ENCODE results near the gene FAM9C. TPM values are rescaled to one million over a fixed set of nuclear protein-coding genes. Genes with fewer than 3 reads are reported as not detected.

Gene FAM9C
- total RNA-seq, 2 experiments from 2014 or later: not detected

- intact Hi-C loops (cut with micrococcal nuclease): no loop called here
- H3K9me3 Mint-ChIP-seq: no peaks in the 10 kb centered on the region
- no peaks in the 10 kb centered on the region for H3K27me3 Mint-ChIP-seq (ENCODE audit: low read depth)
- peak overlapping the region; percentile 78 for H3K27ac Mint-ChIP-seq
- H3K36me3 Mint-ChIP-seq (ENCODE audit: low read depth): no peaks in the 10 kb centered on the region
- peaks cover 65% of the 10 kb centered on the region for H3K4me1 Mint-ChIP-seq (ENCODE audit: low read depth)
- CTCF ChIA-PET: interaction anchor here (0.6 to 1.6 kb wide), 5 partner anchors 9 to 727 kb away, joined by 3 to 5 read pairs (median 3); no protein-coding TSS in a partner anchor
- no peak overlapping the region for H3K4me3 Mint-ChIP-seq
- DNase-seq: no peak
Measured at GRCh38 chrX:13014111-13015096, 30.0 kb downstream of the FAM9C start.

GRCh38 chrX:13013363-13014110, 30.9 kb downstream of the FAM9C start:
- intact Hi-C loops (cut with micrococcal nuclease): loop anchor here (1.0 to 2.0 kb wide), 4 partner anchors 8 to 38 kb away; no protein-coding TSS in a partner anchor
- no peaks in the 10 kb centered on the region for H3K36me3 Mint-ChIP-seq (ENCODE audit: low read depth)
- H3K9me3 Mint-ChIP-seq: no peaks in the 10 kb centered on the region
- H3K27me3 Mint-ChIP-seq (ENCODE audit: low read depth): no peaks in the 10 kb centered on the region
- H3K4me3 Mint-ChIP-seq: peak overlapping the region; percentile 51
- CTCF ChIA-PET: interaction anchor here (0.6 to 1.6 kb wide), 6 partner anchors 9 to 728 kb away, joined by 3 to 5 read pairs (median 3); no protein-coding TSS in a partner anchor
- peaks cover 70% of the 10 kb centered on the region for H3K4me1 Mint-ChIP-seq (ENCODE audit: low read depth)
- H3K27ac Mint-ChIP-seq: peak overlapping the region; percentile 53
- DNase-seq: peak; percentile 47

GRCh38 chrX:13010546-13010945, 33.9 kb downstream of the FAM9C start:
- Mint-ChIP-seq H3K4me1 (ENCODE audit: low read depth) (peaks cover 76% of the 10 kb centered on the region), H3K9me3 (no peaks in the 10 kb centered on the region), H3K36me3 (ENCODE audit: low read depth) (no peaks in the 10 kb centered on the region), H3K27ac (no peak overlapping the region), H3K4me3 (no peak overlapping the region), H3K27me3 (ENCODE audit: low read depth) (no peaks in the 10 kb centered on the region)
- intact Hi-C loops (cut with micrococcal nuclease): no loop called here
- DNase-seq: no peak
- CTCF ChIA-PET: no interaction called here

GRCh38 chrX:13009844-13010243, 34.6 kb downstream of the FAM9C start:
- no peak for DNase-seq
- Mint-ChIP-seq H3K27ac (no peak overlapping the region), H3K36me3 (ENCODE audit: low read depth) (no peaks in the 10 kb centered on the region), H3K4me3 (no peak overlapping the region), H3K9me3 (no peaks in the 10 kb centered on the region), H3K27me3 (ENCODE audit: low read depth) (no peaks in the 10 kb centered on the region), H3K4me1 (ENCODE audit: low read depth) (peaks cover 76% of the 10 kb centered on the region)
- intact Hi-C loops (cut with micrococcal nuclease): no loop called here
- CTCF ChIA-PET: no interaction called here

DNA sequence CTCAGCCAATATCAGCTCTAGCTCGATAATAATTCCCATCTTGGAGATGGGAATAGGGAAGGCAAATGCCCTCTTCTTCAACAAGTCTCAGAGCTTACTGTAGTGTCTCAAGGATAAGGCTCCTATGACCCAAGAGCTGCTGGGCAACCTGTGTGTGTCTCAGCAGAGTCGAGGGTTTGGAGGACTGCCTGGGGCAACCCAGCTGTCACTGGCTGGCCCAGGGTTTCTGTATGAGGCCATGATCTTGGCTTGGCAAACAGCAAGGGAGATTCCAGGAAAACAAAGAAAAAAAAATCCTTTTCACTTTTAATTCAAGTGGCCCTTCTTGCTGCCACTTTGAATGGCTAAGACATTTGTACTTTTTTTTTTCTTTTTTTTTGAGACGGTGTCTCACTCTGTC, 35.1 kb downstream of the FAM9C start:
- no peak overlapping the region for H3K4me3 Mint-ChIP-seq
- no peak for DNase-seq
- no peak overlapping the region for H3K27ac Mint-ChIP-seq
- H3K36me3 Mint-ChIP-seq (ENCODE audit: low read depth): no peaks in the 10 kb centered on the region
- intact Hi-C loops (cut with micrococcal nuclease): no loop called here
- H3K9me3 Mint-ChIP-seq: no peaks in the 10 kb centered on the region
- no peaks in the 10 kb centered on the region for H3K27me3 Mint-ChIP-seq (ENCODE audit: low read depth)
- H3K4me1 Mint-ChIP-seq (ENCODE audit: low read depth): peaks cover 74% of the 10 kb centered on the region
- CTCF ChIA-PET: interaction anchor here (0.6 to 0.7 kb wide), 2 partner anchors 31 to 66 kb away, joined by 3 to 5 read pairs; no protein-coding TSS in a partner anchor

DNA sequence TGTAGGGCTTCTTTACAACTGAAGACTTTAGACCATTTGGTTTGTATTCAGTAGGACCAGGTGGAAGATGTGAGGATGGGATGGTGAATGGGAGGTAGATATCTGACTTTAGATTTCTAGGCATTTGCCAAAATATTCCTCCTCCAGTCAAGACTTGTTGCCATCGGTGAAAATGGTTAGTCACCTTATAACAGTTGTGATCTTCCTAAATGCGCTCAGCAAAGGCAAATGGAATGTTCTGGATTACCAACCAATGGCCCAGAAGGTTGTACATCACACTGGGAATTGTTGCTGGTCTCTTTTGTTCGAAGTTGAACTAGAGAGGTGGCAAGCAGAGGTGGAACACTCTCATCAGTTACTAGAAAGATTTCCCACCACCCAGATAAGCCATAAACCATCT, 35.6 kb downstream of the FAM9C start:
- DNase-seq: no peak
- no peaks in the 10 kb centered on the region for H3K36me3 Mint-ChIP-seq (ENCODE audit: low read depth)
- H3K4me1 Mint-ChIP-seq (ENCODE audit: low read depth): peaks cover 70% of the 10 kb centered on the region
- H3K27ac Mint-ChIP-seq: no peak overlapping the region
- no peaks in the 10 kb centered on the region for H3K27me3 Mint-ChIP-seq (ENCODE audit: low read depth)
- intact Hi-C loops (cut with micrococcal nuclease): no loop called here
- H3K9me3 Mint-ChIP-seq: no peaks in the 10 kb centered on the region
- CTCF ChIA-PET: interaction anchor here (0.6 to 0.7 kb wide), 2 partner anchors 30 to 66 kb away, joined by 3 to 5 read pairs; no protein-coding TSS in a partner anchor
- H3K4me3 Mint-ChIP-seq: no peak overlapping the region

DNA sequence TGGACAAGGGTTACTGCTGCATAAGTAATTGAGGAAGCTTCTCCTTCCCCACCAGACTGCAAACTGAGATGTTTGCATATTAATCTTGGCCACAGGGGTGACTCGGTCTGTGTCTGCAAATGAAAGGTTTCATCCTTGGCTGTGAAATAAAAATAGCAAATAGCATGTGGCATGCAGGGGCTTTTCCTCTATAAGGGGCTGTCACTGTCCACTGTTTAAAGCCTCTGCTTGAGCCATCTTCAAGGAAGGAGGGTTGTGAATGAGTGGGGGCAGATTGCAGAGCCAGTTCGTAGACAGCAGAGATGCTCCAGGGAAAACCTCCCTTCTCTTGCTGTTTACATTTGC, 36.3 kb downstream of the FAM9C start:
- Mint-ChIP-seq H3K4me1 (ENCODE audit: low read depth) (peaks cover 68% of the 10 kb centered on the region), H3K27me3 (ENCODE audit: low read depth) (no peaks in the 10 kb centered on the region), H3K27ac (no peak overlapping the region)

GRCh38 chrX:13007519-13008188, 36.8 kb downstream of the FAM9C start:
- Mint-ChIP-seq H3K36me3 (ENCODE audit: low read depth) (no peaks in the 10 kb centered on the region), H3K9me3 (no peaks in the 10 kb centered on the region), H3K27ac (no peak overlapping the region), H3K4me3 (no peak overlapping the region), H3K27me3 (ENCODE audit: low read depth) (no peaks in the 10 kb centered on the region), H3K4me1 (ENCODE audit: low read depth) (peaks cover 67% of the 10 kb centered on the region)
- intact Hi-C loops (cut with micrococcal nuclease): no loop called here
- DNase-seq: no peak
- CTCF ChIA-PET: interaction anchor here (1.0 to 1.9 kb wide), 3 partner anchors 18 to 75 kb away, joined by 3 to 6 read pairs (median 3); no protein-coding TSS in a partner anchor

More for the DNA sequence above, 36.3 kb downstream of the FAM9C start:
- Mint-ChIP-seq H3K9me3 (no peaks in the 10 kb centered on the region), H3K4me3 (no peak overlapping the region), H3K36me3 (ENCODE audit: low read depth) (no peaks in the 10 kb centered on the region)
- intact Hi-C loops (cut with micrococcal nuclease): no loop called here
- CTCF ChIA-PET: interaction anchor here (1.9 kb wide), 1 partner anchor 57 kb away, joined by 6 read pairs; no protein-coding TSS in a partner anchor
- DNase-seq: no peak

DNA sequence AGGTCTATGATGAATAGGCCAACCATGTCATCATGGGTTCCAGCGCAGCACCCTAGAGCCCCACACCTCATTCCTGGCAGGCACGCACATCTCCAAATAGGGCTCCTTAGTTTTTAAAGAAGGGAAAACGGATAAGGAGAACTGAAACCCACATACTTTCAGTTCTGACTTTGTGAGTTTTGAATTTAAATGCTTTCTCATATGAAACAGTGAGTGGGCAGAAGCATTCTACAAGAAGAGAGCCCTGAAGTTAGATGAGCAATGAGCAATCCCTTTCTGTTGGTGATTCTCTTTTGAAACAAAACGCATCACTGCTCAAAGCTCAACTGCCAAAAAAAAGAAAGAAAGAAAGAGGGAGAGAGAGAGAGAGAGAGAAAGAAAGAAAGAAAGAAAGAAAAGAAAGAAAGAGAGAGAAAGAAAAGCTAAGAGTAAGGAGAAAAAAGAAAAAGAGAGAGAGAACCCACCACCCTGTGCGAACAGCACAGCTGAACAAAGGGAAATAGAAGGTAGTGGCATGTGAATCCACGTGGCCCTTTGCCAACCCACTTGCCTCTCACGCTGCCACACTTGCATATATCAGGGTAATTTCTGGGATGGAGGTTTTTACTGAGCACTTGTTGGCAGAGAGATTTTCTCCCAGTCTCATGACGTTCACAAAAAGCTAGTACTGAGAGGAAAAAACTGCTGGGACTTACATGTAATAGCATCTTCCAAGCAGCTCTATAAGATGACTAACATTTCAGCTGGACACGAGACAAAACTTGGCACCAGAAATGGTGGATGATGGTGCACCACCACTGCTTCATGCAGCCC, 38.6 kb downstream of the FAM9C start:
- CTCF ChIA-PET: interaction anchor here (0.6 to 1.5 kb wide), 5 partner anchors 16 to 59 kb away, joined by 3 to 4 read pairs (median 3); no protein-coding TSS in a partner anchor
- no peaks in the 10 kb centered on the region for H3K9me3 Mint-ChIP-seq
- DNase-seq: peak; percentile 39
- intact Hi-C loops (cut with micrococcal nuclease): loop anchor here (1.0 to 2.0 kb wide), 2 partner anchors 7 to 21 kb away; no protein-coding TSS in a partner anchor
- no peaks in the 10 kb centered on the region for H3K27me3 Mint-ChIP-seq (ENCODE audit: low read depth)
- H3K36me3 Mint-ChIP-seq (ENCODE audit: low read depth): no peaks in the 10 kb centered on the region
- H3K27ac Mint-ChIP-seq: peak overlapping the region; percentile 99
- H3K4me3 Mint-ChIP-seq: peak overlapping the region; percentile 90
- H3K4me1 Mint-ChIP-seq (ENCODE audit: low read depth): peaks cover 70% of the 10 kb centered on the region

- DNase-seq: peak; percentile 57
- intact Hi-C loops (cut with micrococcal nuclease): loop anchor here (5.0 kb wide), 2 partner anchors 165 to 1025 kb away; partner anchors contain the start of gene GEMIN8
- H3K9me3 Mint-ChIP-seq: no peaks in the 10 kb centered on the region
- H3K36me3 Mint-ChIP-seq (ENCODE audit: low read depth): no peaks in the 10 kb centered on the region
- H3K4me3 Mint-ChIP-seq: no peak overlapping the region
- CTCF ChIA-PET: interaction anchor here (0.5 to 5.1 kb wide), 9 partner anchors 22 to 486 kb away, joined by 3 to 26 read pairs (median 4); partner anchors contain the start of gene TMSB4X
- H3K4me1 Mint-ChIP-seq (ENCODE audit: low read depth): peaks cover 67% of the 10 kb centered on the region
- H3K27me3 Mint-ChIP-seq (ENCODE audit: low read depth): no peaks in the 10 kb centered on the region
- peak overlapping the region; percentile 62 for H3K27ac Mint-ChIP-seq
Measured at GRCh38 chrX:13001961-13002671, 42.3 kb downstream of the FAM9C start.
